Measurements from ENCODE around the gene CYP2C9. TPM values are rescaled to one million over a fixed set of nuclear protein-coding genes. Genes with fewer than 3 reads are reported as not detected.

Gene CYP2C9
- total RNA-seq, 1 donor from 2014 or later: not detected

Other genes starting within 250 kb of the CYP2C9 start
- not detected in 2 replicates for gene CYP2C19, start 176.0 kb upstream of the CYP2C9 start, total RNA-seq
- under 0.01 and 0.05 TPM in 2 replicates for gene CYP2C8, start 130.8 kb downstream of the CYP2C9 start, total RNA-seq